T47D (cell line): ENCODE results near the gene GAB2.
A peak's percentile ranks its signal among the peaks of the same experiment; 100 is the strongest.
"Not testable (repeated sequence)": the region's sequence is repeated elsewhere in the genome, so short reads cannot be mapped to it uniquely, and the experiment has no call there.

Experiments used
- DNase-seq, 2 experiments: peaks; one replicate each; pipeline versions ENCODE4 v3.0.0 to v3.0.0-alpha.2; 2011 to 2012; ENCODE audit warnings: low read depth in 1 of 2, low spot score in 1 of 2
- JUND ChIP-seq: IDR thresholded peaks from 2 replicates; pipeline ENCODE4 v1.6.1; 2012; ENCODE audit warnings: low read depth
- in situ Hi-C: cut with HindIII; loops from 2 replicates; pipeline ENCODE4 v1.10.0; 2016; ENCODE audit warnings: low sequenced_read_pairs, low pct_unique_long_range_greater_than_20kb

Gene GAB2

GRCh38 chr11:78364128-78364751 lies 53.4 kb downstream of the GAB2 start:
- no peak for TF ChIP-seq JUND
- DNase-seq = no peak
- in situ Hi-C loops = no loop called here

- DNase-seq = no peak
- no peak for TF ChIP-seq JUND
- in situ Hi-C loops = no loop called here
These were observed 54.5 kb downstream of the GAB2 start for GRCh38 chr11:78363024-78363619.

GRCh38 chr11:78361228-78361627 lies 56.4 kb downstream of the GAB2 start:
- in situ Hi-C loops = no loop called here
- no peak for TF ChIP-seq JUND
- DNase-seq = no peak

- in situ Hi-C loops = no loop called here
- no peak for DNase-seq
- TF ChIP-seq JUND = no peak
These were observed 57.7 kb downstream of the GAB2 start for GRCh38 chr11:78359921-78360320.

GRCh38 chr11:78357924-78358323 lies 59.7 kb downstream of the GAB2 start:
- DNase-seq, in situ Hi-C loops: not testable (repeated sequence)

- in situ Hi-C loops, DNase-seq: not testable (repeated sequence)
These were observed 60.2 kb downstream of the GAB2 start for GRCh38 chr11:78357425-78357824.

GRCh38 chr11:78355742-78356141 lies 61.9 kb downstream of the GAB2 start:
- DNase-seq, in situ Hi-C loops: not testable (repeated sequence)

- no peak for TF ChIP-seq JUND
- in situ Hi-C loops = no loop called here
- DNase-seq = no peak
These were observed 62.3 kb downstream of the GAB2 start for GRCh38 chr11:78355309-78355705.

- no peak for TF ChIP-seq JUND
- in situ Hi-C loops = no loop called here
- DNase-seq = peak in 1 of 2 experiments; percentile 43
These were observed 63.0 kb downstream of the GAB2 start for GRCh38 chr11:78354408-78355308.

GRCh38 chr11:78351979-78352841 lies 65.4 kb downstream of the GAB2 start:
- in situ Hi-C loops = no loop called here
- no peak for TF ChIP-seq JUND

GRCh38 chr11:78351193-78351592 lies 66.4 kb downstream of the GAB2 start:
- DNase-seq = no peak
- in situ Hi-C loops = no loop called here
- TF ChIP-seq JUND = no peak

More at GRCh38 chr11:78351979-78352841, 65.4 kb downstream of the GAB2 start:
- peak in 1 of 2 experiments; percentile 40 for DNase-seq

GRCh38 chr11:78350646-78351165 lies 66.9 kb downstream of the GAB2 start:
- in situ Hi-C loops = no loop called here
- peak in 1 of 2 experiments; percentile 45 for DNase-seq
- no peak for TF ChIP-seq JUND
